ENCODE measurements around the gene DIPK1A.

GRCh38 chr1:92882819-92883218, 78.4 kb downstream of the DIPK1A start:
- no peak for TF ChIP-seq CTCF (IDR thresholded peaks at IDR 0.05)
- TF ChIP-seq POLR2A (IDR thresholded peaks at IDR 0.05): no peak

Data from breast epithelium (tissue), 3 donors.